HUDEP-2 (cell line): ENCODE measurements around the gene GPR84.

ENCODE experiments used
- DNase-seq, 76 experiments: peaks; one replicate each; lab custom pipeline; 2025; ENCODE audit not compliant: unreplicated experiment in 76 of 76; lab: John Stamatoyannopoulos, UW

GPR84 gene

DNA sequence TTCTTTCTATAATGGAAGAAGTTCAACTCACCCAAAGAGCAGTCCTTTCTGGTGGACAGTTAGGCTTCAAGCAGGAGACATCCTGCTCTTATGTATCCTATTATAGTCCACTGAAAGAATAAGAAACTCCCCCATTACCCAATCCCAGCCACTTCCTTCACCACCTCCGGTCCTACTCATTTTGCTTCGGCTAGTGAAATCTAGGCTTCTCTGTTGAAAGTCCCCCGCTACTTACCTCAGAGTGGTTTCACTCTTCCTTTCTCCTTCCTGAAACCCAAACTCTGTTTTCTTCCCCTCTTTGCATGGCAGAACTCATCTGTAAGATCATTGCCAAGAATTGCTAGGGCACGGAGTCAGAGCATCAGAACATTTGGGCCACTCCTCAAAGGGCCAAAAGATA is at the start of gene GPR84:
Gene GPR84, minus strand, starts transcription at position 74 of the 400 bp plus-strand sequence. CDS start 635 bp downstream, outside the sequence.
- DNase-seq = no peak

DNA sequence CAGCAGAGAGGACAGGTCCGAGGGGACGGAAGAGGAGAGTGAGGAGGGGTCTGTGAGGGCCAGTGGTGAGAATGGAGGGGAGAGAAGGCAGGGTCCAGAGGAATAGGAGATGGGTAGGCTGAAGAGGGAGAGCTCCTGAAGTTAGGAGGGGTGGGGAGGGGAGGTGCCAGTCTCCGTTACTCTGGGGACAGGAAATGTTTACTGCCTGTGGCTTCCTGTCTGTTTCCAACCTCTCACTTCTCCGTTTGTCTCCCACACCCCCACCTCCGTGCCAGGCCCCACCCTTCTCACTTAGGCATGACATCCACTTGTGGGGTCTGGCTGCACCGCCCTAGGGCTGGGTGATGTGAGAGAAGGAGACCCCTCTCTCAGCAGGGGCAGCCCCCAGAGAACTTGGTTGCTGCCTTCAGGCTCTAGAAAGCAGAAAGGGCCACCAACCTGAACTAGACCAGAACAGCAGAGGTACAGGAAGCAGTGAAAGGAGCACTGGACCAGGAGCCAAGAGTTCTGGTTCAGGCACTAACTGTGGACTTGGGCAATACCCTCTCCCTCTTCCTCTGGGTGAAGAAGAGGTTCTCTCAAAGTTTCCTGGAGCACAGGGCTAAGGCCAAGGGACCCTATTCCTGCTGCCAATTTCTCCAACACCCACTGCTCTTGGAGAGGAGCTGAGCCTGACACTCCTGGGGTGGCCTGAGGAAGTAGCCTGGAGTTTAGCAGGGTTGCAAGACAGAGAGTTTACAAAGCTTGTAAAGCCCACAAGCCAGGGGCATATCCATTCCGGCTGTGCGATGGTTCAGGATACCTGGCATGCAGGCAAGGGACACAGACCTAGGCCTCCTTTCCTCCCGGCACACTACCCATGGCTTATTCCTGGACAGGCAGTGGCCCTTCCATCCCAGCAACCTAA is 49.3 kb upstream of the GPR84 start:
- peak in 6 of 76 experiments; percentile 3 to 25 (median 16) for DNase-seq

DNA sequence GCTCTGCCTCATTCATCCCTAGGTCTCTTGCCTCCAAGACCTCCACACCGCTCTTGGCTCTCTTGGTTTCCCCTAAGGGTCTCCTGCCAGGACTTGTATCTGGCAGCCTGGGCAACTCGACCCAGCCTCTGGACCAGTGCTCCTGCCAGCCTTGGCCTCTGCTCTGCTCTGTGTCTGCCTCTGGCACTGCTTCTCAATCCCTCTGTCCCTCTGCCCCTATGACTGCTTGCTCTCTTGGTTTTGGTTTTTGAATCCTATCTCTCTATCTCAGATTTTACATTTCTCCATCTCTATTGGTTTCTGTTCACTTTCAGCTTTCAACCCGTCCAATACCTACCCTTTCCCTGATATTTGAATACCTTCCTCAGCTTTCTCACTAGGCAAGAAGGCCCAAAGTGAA is 48.5 kb upstream of the GPR84 start:
- no peak for DNase-seq

GRCh38 chr12:54412348-54412747 is 48.1 kb upstream of the GPR84 start:
- DNase-seq = no peak

GRCh38 chr12:54411391-54412241 is 47.3 kb upstream of the GPR84 start:
- DNase-seq = peak in 8 of 76 experiments; percentile 9 to 26 (median 18)

DNA sequence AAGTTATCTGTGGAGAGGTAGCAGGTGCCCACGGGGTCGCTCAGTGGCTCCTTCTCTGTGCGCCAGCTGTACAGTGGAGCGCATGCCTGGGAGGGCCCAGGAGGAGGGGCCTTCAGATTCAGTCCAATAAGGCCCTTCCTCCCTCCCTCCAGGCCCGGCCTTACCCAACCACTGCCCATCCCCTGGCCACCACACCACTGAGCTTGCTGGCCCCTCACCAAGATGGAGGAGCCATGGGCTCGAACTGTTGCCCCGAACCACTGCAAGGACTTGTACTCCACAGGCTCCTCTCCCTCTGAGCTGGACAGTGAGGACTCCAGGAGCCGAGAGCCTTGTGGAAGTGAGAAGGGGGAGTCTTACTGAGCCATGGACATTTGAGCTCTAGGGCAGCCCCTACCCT is 45.0 kb upstream of the GPR84 start:
- no peak for DNase-seq

DNA sequence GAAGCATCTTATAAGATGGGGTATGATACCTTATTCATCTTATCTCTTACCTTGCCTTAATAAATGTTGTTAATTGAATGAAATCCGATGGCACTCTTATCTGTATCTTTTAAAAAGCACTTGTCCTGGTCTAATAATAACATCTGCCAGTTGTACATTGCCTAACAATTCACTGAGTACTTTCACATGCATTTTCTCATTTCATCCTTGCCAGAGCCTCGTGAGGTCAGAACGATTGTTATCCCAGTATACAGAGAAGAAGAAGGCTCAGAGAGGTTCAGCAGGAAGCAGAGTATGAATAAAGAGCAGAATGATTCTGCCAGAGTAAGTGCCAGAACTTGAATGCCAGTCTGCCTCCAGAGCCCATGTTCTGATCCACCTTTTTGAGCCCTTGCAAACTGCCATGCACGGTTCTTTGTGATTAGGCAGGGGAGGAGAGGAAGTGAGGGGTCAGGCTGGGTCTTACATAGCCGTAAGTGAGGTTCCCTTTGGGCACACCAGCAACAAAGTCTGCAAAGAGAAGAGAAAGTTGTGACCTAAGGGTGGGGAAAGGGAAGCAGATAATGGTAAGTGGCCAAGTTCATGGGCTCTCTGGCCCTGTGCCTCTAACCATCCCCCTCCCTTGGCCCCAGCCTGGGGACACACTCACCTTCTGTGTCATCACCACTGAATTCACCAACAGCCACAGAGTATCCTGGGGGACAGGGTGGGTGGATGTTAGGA is 43.1 kb upstream of the GPR84 start:
- DNase-seq = no peak

- DNase-seq = no peak
These were observed 41.3 kb upstream of the GPR84 start for GRCh38 chr12:54405573-54405972.

DNA sequence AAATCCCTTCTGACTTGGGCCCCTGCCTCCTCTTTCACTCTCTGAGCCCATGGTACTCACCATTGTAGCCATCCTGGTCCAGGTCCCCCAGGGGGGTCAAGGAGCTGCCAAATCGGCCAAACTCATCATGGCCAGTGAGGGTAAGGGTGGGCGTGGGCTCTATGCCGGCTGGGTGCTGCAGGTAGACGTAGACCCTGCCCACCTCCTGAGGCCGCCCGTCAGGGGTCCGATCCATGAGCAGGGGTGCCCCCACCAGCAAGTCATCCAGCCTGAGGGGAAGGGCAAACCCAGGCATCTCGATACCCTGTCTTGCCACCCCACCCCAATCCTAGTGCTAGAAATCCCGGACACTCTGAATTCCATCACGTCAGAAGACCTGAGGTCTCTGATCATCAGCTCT is 40.8 kb upstream of the GPR84 start:
- DNase-seq = no peak

GRCh38 chr12:54404061-54405004 is 40.0 kb upstream of the GPR84 start:
- DNase-seq = peak in 37 of 76 experiments; percentile 10 to 54 (median 33)

- DNase-seq = no peak
These were observed 36.8 kb upstream of the GPR84 start for GRCh38 chr12:54401119-54401518.

GRCh38 chr12:54398995-54399793 is 34.9 kb upstream of the GPR84 start:
- peak in 69 of 76 experiments; percentile 16 to 85 (median 67) for DNase-seq

GRCh38 chr12:54398218-54398617 is 33.9 kb upstream of the GPR84 start:
- DNase-seq = no peak

- DNase-seq = no peak
These were observed 32.9 kb upstream of the GPR84 start for GRCh38 chr12:54397157-54397556.

DNA sequence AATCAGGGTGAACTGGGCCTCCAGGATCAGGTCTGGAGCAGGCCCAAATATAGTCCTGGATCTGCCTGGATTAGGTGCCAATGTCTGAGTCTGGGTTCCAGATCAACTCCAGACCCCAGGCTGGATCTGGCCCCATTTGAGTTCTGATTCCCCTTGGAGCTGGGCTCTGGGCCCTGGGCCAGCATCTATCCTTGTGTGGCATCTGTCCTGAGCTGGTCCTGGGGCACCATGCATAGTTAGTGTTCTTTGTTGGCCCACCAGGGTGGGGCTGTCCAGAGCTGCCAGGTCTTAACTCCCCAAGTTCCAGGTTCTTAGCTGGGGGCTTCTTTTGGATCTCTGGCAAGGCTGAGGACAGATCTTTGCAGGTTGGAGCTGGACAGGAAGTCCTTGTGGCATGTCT is 31.3 kb upstream of the GPR84 start:
- no peak for DNase-seq

GRCh38 chr12:54394986-54395385 is 30.7 kb upstream of the GPR84 start:
- DNase-seq = no peak

- peak in 41 of 76 experiments; percentile 10 to 63 (median 30) for DNase-seq
These were observed 30.0 kb upstream of the GPR84 start for GRCh38 chr12:54394281-54394719.

- DNase-seq = no peak
These were observed 29.5 kb upstream of the GPR84 start for GRCh38 chr12:54393743-54394142.

DNA sequence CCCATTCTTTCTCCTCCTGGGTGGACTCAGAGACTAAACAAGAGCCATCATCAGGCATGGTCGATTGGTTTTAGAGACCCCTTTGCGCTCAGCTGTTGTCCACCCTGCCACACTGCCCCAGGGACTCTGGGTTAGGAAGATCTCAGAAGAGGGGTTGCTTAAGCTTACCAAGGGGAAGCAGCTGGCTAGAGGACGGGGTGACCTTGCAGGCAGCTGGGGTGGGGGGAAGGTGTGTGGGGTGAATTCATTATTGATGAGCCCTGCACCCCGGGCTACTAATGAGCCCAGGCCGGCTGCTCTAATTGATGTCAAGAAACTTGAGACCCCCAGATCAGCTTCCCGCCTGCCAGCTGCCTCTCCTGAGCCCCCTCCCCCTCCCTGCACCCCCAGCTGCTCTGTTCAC is 28.9 kb upstream of the GPR84 start:
- no peak for DNase-seq
